ENCODE results near the gene PRKAG2.

The PRKAG2 gene

DNA sequence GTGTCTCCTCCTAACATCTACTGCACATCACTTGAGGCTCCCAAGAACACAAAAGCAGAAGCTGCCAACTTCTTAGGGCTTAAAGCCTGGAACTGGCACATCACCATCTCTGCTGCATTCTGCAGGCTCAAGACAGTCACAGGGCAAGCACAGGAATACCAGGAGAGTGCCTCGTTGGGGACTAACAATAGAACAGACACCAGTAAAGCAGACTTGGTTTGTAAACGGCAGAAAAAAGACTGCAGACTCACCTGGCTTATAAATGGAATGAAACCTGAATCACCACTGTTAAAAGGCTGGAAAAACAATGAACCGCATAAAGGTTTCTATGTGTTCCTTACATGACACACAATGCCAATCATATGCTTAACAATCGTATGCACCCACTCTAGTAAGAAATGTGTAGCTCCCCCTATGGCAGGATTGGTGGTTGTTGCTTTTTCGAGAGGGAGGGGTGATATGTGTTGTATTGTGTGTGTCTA, 370.0 kb downstream of the PRKAG2 start:
- no peaks in the 10 kb centered on the region for H3K27me3 ChIP-seq (replicated peaks)
- no peak overlapping the region for H3K4me3 ChIP-seq (ENCODE audit: low read depth, low read length)
- no peak overlapping the region for H3K27ac ChIP-seq
- TF ChIP-seq, protein P1, sequence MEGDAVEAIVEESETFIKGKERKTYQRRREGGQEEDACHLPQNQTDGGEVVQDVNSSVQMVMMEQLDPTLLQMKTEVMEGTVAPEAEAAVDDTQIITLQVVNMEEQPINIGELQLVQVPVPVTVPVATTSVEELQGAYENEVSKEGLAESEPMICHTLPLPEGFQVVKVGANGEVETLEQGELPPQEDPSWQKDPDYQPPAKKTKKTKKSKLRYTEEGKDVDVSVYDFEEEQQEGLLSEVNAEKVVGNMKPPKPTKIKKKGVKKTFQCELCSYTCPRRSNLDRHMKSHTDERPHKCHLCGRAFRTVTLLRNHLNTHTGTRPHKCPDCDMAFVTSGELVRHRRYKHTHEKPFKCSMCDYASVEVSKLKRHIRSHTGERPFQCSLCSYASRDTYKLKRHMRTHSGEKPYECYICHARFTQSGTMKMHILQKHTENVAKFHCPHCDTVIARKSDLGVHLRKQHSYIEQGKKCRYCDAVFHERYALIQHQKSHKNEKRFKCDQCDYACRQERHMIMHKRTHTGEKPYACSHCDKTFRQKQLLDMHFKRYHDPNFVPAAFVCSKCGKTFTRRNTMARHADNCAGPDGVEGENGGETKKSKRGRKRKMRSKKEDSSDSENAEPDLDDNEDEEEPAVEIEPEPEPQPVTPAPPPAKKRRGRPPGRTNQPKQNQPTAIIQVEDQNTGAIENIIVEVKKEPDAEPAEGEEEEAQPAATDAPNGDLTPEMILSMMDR (IDR thresholded peaks at IDR 0.05; ENCODE audit: low read depth, low read length, missing control alignments) = peak; percentile 23
- H3K36me3 ChIP-seq (replicated peaks) = no peaks in the 10 kb centered on the region
- no peak for DNase-seq
- in situ Hi-C loops (cut with HindIII; ENCODE audit: low pct_ligation_motif_present, low sequenced_read_pairs) = no loop called here

Data from brain microvascular endothelial cell (primary cell).